Neuronal stem cell (in vitro differentiated cells): ENCODE results near the gene MAPK10.
A peak's percentile ranks its signal among the peaks of the same experiment; 100 is the strongest.

ENCODE experiments used
- DNase-seq: peaks from one replicate; pipeline ENCODE4 v3.0.0-alpha.2; 2013; ENCODE audit warnings: low spot score
- H2AFZ ChIP-seq: one replicate; pipeline ENCODE4 v1.6.1; 2013; ENCODE audit warnings: mild to moderate bottlenecking, low read length, inconsistent platforms
- H2AK5ac ChIP-seq: 2 replicates; pipeline ENCODE4 v1.6.1; 2013; ENCODE audit warnings: low read depth, mild to moderate bottlenecking, inconsistent platforms, low read length, moderate library complexity, mixed read lengths
- H2BK120ac ChIP-seq: 2 replicates; pipeline ENCODE4 v1.6.1; 2013; ENCODE audit warnings: low read depth, mild to moderate bottlenecking, inconsistent platforms, low read length, moderate library complexity, mixed read lengths
- H2BK12ac ChIP-seq: one replicate; pipeline ENCODE4 v1.6.1; 2013; ENCODE audit warnings: low read length, inconsistent platforms
- H2BK15ac ChIP-seq: 2 replicates; pipeline ENCODE4 v1.6.1; 2013; ENCODE audit warnings: mild to moderate bottlenecking, low read length, inconsistent platforms, mixed read lengths
- H2BK5ac ChIP-seq: one replicate; pipeline ENCODE4 v1.6.1; 2013; ENCODE audit warnings: inconsistent platforms, mild to moderate bottlenecking, low read length, moderate library complexity
- H3K14ac ChIP-seq: one replicate; pipeline ENCODE4 v1.6.1; 2013; ENCODE audit warnings: low read length, inconsistent platforms
- H3K18ac ChIP-seq: 2 replicates; pipeline ENCODE4 v1.6.1; 2013; ENCODE audit warnings: low read length, inconsistent platforms
- H3K23ac ChIP-seq: 2 replicates; pipeline ENCODE4 v1.6.1; 2013; ENCODE audit warnings: low read depth, mild to moderate bottlenecking, mixed read lengths, low read length, inconsistent platforms; ENCODE audit not compliant: poor library complexity
- H3K27ac ChIP-seq: replicated peaks from 3 replicates; pipeline ENCODE4 v1.5.1; 2013; ENCODE audit warnings: low read length, inconsistent platforms
- H3K27me3 ChIP-seq, 3 experiments: 2 replicates each; pipeline ENCODE4 v1.6.1; 2013; ENCODE audit warnings: low read length in 3 of 3, mild to moderate bottlenecking in 2 of 3, inconsistent platforms in 1 of 3, low read depth in 1 of 3, mixed read lengths in 1 of 3, moderate library complexity in 1 of 3; ENCODE audit not compliant: control insufficient read depth in 3 of 3, insufficient read depth in 3 of 3
- H3K36me3 ChIP-seq, 2 donors: replicated peaks in 1 of 2; 2 replicates each; pipeline ENCODE4 v1.6.1; 2013; ENCODE audit warnings: low read length in 2 of 2; ENCODE audit not compliant: control insufficient read depth in 2 of 2, insufficient read depth in 2 of 2
- H3K4ac ChIP-seq: 2 replicates; pipeline ENCODE4 v1.6.1; 2013; ENCODE audit warnings: inconsistent platforms, mild to moderate bottlenecking, low read length, moderate library complexity
- H3K4me1 ChIP-seq, 2 donors: 1 replicate in 1 of 2; 2 replicates in 1 of 2; pipeline ENCODE4 v1.6.1; 2013; ENCODE audit warnings: low read length in 2 of 2, low read depth in 1 of 2; ENCODE audit not compliant: control insufficient read depth in 2 of 2, insufficient read depth in 1 of 2
- H3K4me2 ChIP-seq: one replicate; pipeline ENCODE4 v1.6.1; 2013; ENCODE audit warnings: mild to moderate bottlenecking, low read length, inconsistent platforms; ENCODE audit not compliant: insufficient read depth, poor library complexity, severe bottlenecking
- H3K4me3 ChIP-seq, 2 donors: 2 replicates each; pipeline ENCODE4 v1.5.1; 2013; ENCODE audit warnings: low read length in 2 of 2, mild to moderate bottlenecking in 2 of 2, inconsistent platforms in 1 of 2, moderate library complexity in 1 of 2
- H3K79me1 ChIP-seq: one replicate; pipeline ENCODE4 v1.6.1; 2013; ENCODE audit warnings: low read depth, mild to moderate bottlenecking, inconsistent platforms, low read length, moderate library complexity
- H3K9ac ChIP-seq: one replicate; pipeline ENCODE4 v1.6.1; 2013; ENCODE audit warnings: mild to moderate bottlenecking, low read depth, low read length, inconsistent platforms; ENCODE audit not compliant: poor library complexity
- H3K9me3 ChIP-seq, 2 donors: replicated peaks in 1 of 2; 2 replicates each; pipeline versions ENCODE3 to v1.6.1; 2013; ENCODE audit warnings: low read length in 2 of 2, mild to moderate bottlenecking in 2 of 2, inconsistent platforms in 1 of 2, low read depth in 1 of 2, mixed read lengths in 1 of 2, moderate library complexity in 1 of 2; ENCODE audit not compliant: control insufficient read depth in 2 of 2, insufficient read depth in 1 of 2
- H4K8ac ChIP-seq: one replicate; pipeline ENCODE4 v1.6.1; 2013; ENCODE audit warnings: low read depth, mild to moderate bottlenecking, inconsistent platforms, low read length, moderate library complexity
- H4K91ac ChIP-seq: one replicate; pipeline ENCODE4 v1.6.1; 2013; ENCODE audit warnings: low read length, low read depth, mild to moderate bottlenecking, inconsistent platforms; ENCODE audit not compliant: poor library complexity
- WGBS, 2 donors: extraction: QIAGEN DNeasy Blood & Tissue Kit; methylation state at CpG; one replicate each; pipeline ENCODE4 v1.1.7; 2013; ENCODE audit warnings: missing lambda C conversion rate in 2 of 2, mixed read lengths in 1 of 2; ENCODE audit not compliant: insufficient read length in 2 of 2, insufficient replicate concordance in 1 of 2; ENCODE audit errors: extremely low coverage in 2 of 2; 5-methylcytosine and 5-hydroxymethylcytosine counted together

The MAPK10 gene

DNA sequence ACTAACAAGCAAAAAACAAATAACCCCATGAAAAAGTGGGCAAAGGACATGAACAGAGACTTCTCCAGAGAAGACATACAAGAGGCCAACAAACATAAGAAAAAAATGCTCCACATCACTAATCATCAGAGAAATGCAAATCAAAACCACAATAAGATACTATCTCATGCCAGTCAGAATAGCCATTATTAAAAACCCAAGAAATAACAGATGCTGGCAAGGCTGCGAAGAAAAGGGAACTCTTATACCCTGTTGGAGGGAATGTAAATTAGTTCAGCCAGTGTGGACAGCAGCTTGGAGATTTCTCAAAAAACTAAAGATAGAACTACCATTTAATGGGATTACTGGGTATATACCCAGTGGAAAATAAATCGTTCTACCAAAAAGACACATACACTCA is 79.6 kb downstream of the MAPK10 start:
- Histone ChIP-seq H3K23ac (no peak overlapping the region), H3K36me3 (peaks cover 0 to 37% of the 10 kb centered on the region in 2 donors), H3K27me3 (no peaks in the 10 kb centered on the region), H3K14ac (no peak overlapping the region), H3K9me3 (peaks cover 0 to 12% of the 10 kb centered on the region in 2 donors), H3K4me1 (peaks cover 0 to 5% of the 10 kb centered on the region in 2 donors), H2BK120ac (no peak overlapping the region), H3K18ac (no peak overlapping the region), H3K4me3 (no peak overlapping the region), H4K8ac (no peak overlapping the region), H3K79me1 (no peaks in the 10 kb centered on the region), H2BK12ac (no peak overlapping the region), H2AK5ac (no peak overlapping the region), H4K91ac (no peak overlapping the region), H2AFZ (no peak overlapping the region), H2BK15ac (no peak overlapping the region), H3K4me2 (no peak overlapping the region), H3K27ac (peak overlapping the region; percentile 87), H3K4ac (no peak overlapping the region), H3K9ac (no peak overlapping the region), H2BK5ac (no peak overlapping the region)
- no peak for DNase-seq
- no CpG with 5 or more reads among the region's 2 CpGs for WGBS, 2 donors

DNA sequence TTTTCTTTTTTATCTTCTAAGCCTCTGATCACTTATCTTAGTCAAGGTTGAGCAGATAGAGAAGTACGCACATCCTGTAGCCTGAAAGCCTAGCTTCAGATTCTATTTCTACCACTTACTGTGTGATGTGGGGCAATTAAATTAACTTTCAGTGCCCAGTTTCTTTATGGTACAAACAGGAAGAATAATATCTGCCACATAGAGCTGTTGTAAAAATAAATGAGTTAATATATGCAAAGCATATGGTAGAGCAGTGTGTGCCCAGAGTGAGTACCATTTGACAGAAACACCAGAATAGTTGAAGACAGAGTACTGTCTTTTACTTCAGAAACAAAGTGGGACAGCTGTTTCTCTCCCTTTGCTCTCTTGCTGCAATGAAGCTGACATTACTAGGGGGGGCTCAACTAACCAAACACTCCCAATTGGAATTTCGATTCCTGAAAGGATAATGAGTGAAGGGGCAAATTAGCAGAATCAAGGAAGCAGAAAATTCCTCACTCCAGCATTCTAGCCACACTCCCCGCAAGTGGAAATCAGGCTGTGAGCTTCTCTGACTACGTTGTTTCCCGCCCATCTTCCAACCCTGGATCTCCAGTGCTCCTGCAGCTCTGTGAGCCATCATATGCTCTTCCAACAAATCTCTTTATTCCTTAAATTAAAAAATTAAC is 80.4 kb downstream of the MAPK10 start:
- Histone ChIP-seq H2AFZ (no peak overlapping the region), H4K8ac (no peak overlapping the region), H3K79me1 (no peaks in the 10 kb centered on the region), H3K14ac (no peak overlapping the region), H3K27ac (peak overlapping the region; percentile 87), H3K4me3 (no peak overlapping the region), H3K18ac (no peak overlapping the region), H3K4me1 (peaks cover 0 to 5% of the 10 kb centered on the region in 2 donors), H3K9ac (no peak overlapping the region), H3K27me3 (no peaks in the 10 kb centered on the region), H3K4ac (no peak overlapping the region), H3K9me3 (peaks cover 0 to 12% of the 10 kb centered on the region in 2 donors), H3K23ac (no peak overlapping the region), H3K4me2 (no peak overlapping the region), H2BK120ac (no peak overlapping the region), H2AK5ac (no peak overlapping the region), H2BK15ac (no peak overlapping the region), H2BK5ac (no peak overlapping the region), H3K36me3 (peaks cover 0 to 31% of the 10 kb centered on the region in 2 donors), H4K91ac (no peak overlapping the region), H2BK12ac (no peak overlapping the region)
- DNase-seq, result peak; percentile 69
- no CpG with 5 or more reads among the region's 5 CpGs for WGBS, 2 donors

DNA sequence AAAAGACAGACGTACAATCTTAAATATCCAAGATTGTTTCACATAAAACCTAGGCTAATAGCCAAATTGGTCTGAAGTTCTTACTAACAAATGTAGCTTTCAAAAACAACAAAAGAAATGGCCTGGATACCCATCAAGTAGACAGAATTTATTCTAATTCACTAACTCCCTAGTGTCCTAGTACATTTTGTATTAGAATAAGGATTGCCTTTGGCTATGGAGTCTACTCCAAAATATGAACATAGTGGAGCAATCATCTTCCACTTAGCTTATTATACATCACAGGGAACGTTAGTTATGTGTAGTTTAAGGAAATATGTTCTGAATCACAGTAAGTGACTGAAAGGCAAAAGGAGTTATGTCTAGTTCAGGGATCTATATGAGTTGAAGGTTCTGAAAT is 81.7 kb downstream of the MAPK10 start:
- no peak overlapping the region for H4K8ac ChIP-seq
- peaks cover 0 to 18% of the 10 kb centered on the region in 2 donors for H3K36me3 ChIP-seq
- peaks cover 0 to 12% of the 10 kb centered on the region in 2 donors for H3K9me3 ChIP-seq
- H2BK15ac ChIP-seq, result no peak overlapping the region
- no peak overlapping the region for H3K4me3 ChIP-seq
- H3K4me2 ChIP-seq, result no peak overlapping the region
- H3K23ac ChIP-seq, result no peak overlapping the region
- peaks cover 0 to 5% of the 10 kb centered on the region in 2 donors for H3K4me1 ChIP-seq
- no peak overlapping the region for H2BK120ac ChIP-seq
- H4K91ac ChIP-seq, result no peak overlapping the region
- H3K4ac ChIP-seq, result no peak overlapping the region
- no peak overlapping the region for H2BK5ac ChIP-seq
- H2AK5ac ChIP-seq, result no peak overlapping the region
- H3K18ac ChIP-seq, result no peak overlapping the region
- WGBS, 2 donors, result no CpG with 5 or more reads among the region's 2 CpGs
- no peak overlapping the region for H3K14ac ChIP-seq
- no peak for DNase-seq
- H3K9ac ChIP-seq, result no peak overlapping the region
- H3K27ac ChIP-seq, result no peak overlapping the region
- H2BK12ac ChIP-seq, result no peak overlapping the region
- no peaks in the 10 kb centered on the region for H3K79me1 ChIP-seq
- no peak overlapping the region for H2AFZ ChIP-seq
- no peaks in the 10 kb centered on the region for H3K27me3 ChIP-seq

DNA sequence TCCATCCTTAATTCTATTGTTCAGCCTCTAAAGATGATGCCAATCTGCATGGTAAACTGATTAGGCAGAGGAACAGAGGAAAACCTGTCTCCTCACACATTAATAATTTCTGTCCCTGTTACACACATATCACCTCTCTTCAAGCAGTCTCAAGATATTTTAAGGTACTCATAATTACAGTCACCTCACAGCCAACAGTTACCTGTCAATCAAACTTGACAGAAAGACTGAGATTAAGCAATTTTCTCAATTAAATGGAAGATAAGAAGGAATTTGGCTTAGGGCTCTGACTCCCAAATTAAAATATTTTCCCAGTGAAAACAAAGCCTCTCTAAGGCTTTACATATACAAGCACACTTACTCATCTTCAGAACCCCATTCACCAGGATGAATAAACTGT is 85.2 kb downstream of the MAPK10 start:
- Histone ChIP-seq H3K4me3 (no peak overlapping the region), H3K4me2 (no peak overlapping the region), H2BK12ac (no peak overlapping the region), H3K36me3 (peaks cover 2 to 25% of the 10 kb centered on the region in 2 donors), H4K91ac (no peak overlapping the region), H2BK5ac (no peak overlapping the region), H3K23ac (no peak overlapping the region), H4K8ac (no peak overlapping the region), H3K9ac (no peak overlapping the region), H2AFZ (no peak overlapping the region), H3K14ac (no peak overlapping the region), H2BK15ac (no peak overlapping the region), H3K79me1 (peaks cover 2% of the 10 kb centered on the region), H2BK120ac (no peak overlapping the region), H2AK5ac (no peak overlapping the region), H3K4ac (no peak overlapping the region), H3K9me3 (peaks cover 0 to 38% of the 10 kb centered on the region in 2 donors), H3K27me3 (no peaks in the 10 kb centered on the region), H3K18ac (no peak overlapping the region), H3K27ac (no peak overlapping the region), H3K4me1 (peaks cover 0 to 8% of the 10 kb centered on the region in 2 donors)
- no peak for DNase-seq
